Activated effector memory CD4-positive, alpha-beta T cell treated with Interleukin-2 at 50 U/mL for 16 hours (primary cell): ENCODE data around the gene NDUFV2.
A peak's percentile ranks its signal among the peaks of the same experiment; 100 is the strongest.
"Not testable (repeated sequence)": the region's sequence is repeated elsewhere in the genome, so short reads cannot be mapped to it uniquely, and the experiment has no call there.

Source experiments
- DNase-seq: peaks from one replicate; pipeline ENCODE4 v3.0.0-alpha.2; 2020

The NDUFV2 gene

GRCh38 chr18:9102508-9103375, at the start of gene NDUFV2:
Gene NDUFV2, plus strand, starts transcription at chr18:9102699. Its CDS starts 45 bp downstream, at chr18:9102744.
- DNase-seq: peak; percentile 98

- no peak for DNase-seq
Observed at GRCh38 chr18:9053814-9054213, 48.7 kb upstream of the NDUFV2 start.

GRCh38 chr18:9055185-9055584, 47.3 kb upstream of the NDUFV2 start:
- no peak for DNase-seq

- no peak for DNase-seq
Observed at GRCh38 chr18:9055626-9056025, 46.9 kb upstream of the NDUFV2 start.

GRCh38 chr18:9057646-9058045, 44.9 kb upstream of the NDUFV2 start:
- no peak for DNase-seq

GRCh38 chr18:9058406-9058805, 44.1 kb upstream of the NDUFV2 start:
- no peak for DNase-seq

GRCh38 chr18:9062418-9062751, 40.1 kb upstream of the NDUFV2 start:
- DNase-seq: no peak

GRCh38 chr18:9065864-9066263, 36.6 kb upstream of the NDUFV2 start:
- no peak for DNase-seq

- DNase-seq: no peak
Observed at GRCh38 chr18:9066358-9066757, 36.1 kb upstream of the NDUFV2 start.

GRCh38 chr18:9066817-9067306, 35.6 kb upstream of the NDUFV2 start:
- no peak for DNase-seq

GRCh38 chr18:9067823-9068222, 34.7 kb upstream of the NDUFV2 start:
- no peak for DNase-seq

GRCh38 chr18:9068346-9068745, 34.2 kb upstream of the NDUFV2 start:
- no peak for DNase-seq

GRCh38 chr18:9069601-9070000, 32.9 kb upstream of the NDUFV2 start:
- DNase-seq: no peak

GRCh38 chr18:9070212-9070611, 32.3 kb upstream of the NDUFV2 start:
- no peak for DNase-seq

- DNase-seq: no peak
Observed at GRCh38 chr18:9079818-9080528, 22.5 kb upstream of the NDUFV2 start.

- DNase-seq: no peak
Observed at GRCh38 chr18:9081940-9082339, 20.6 kb upstream of the NDUFV2 start.

- DNase-seq: no peak
Observed at GRCh38 chr18:9082711-9083510, 19.6 kb upstream of the NDUFV2 start.

- DNase-seq: no peak
Observed at GRCh38 chr18:9086015-9086414, 16.5 kb upstream of the NDUFV2 start.

- no peak for DNase-seq
Observed at GRCh38 chr18:9086624-9087023, 15.9 kb upstream of the NDUFV2 start.

- no peak for DNase-seq
Observed at GRCh38 chr18:9087144-9087543, 15.4 kb upstream of the NDUFV2 start.

- no peak for DNase-seq
Observed at GRCh38 chr18:9088252-9088651, 14.2 kb upstream of the NDUFV2 start.

- DNase-seq: not testable (repeated sequence)
Observed at GRCh38 chr18:9088727-9089126, 13.8 kb upstream of the NDUFV2 start.

GRCh38 chr18:9090578-9090977, 11.9 kb upstream of the NDUFV2 start:
- no peak for DNase-seq
